NCI-H526 treated with DMSO at 0.1 percent for 48 hours (cell line): ENCODE measurements around the gene ZNF516.

Experiments
- DNase-seq: peaks from one replicate; lab custom pipeline; 2025; lab: John Stamatoyannopoulos, UW

The ZNF516 gene

GRCh38 chr18:76506974-76507764 lies 12.1 kb upstream of the ZNF516 start:
- DNase-seq, result no peak

GRCh38 chr18:76506395-76506794 lies 11.4 kb upstream of the ZNF516 start:
- no peak for DNase-seq

GRCh38 chr18:76505614-76506013 lies 10.6 kb upstream of the ZNF516 start:
- DNase-seq, result no peak

- no peak for DNase-seq
These were observed 9.7 kb upstream of the ZNF516 start for GRCh38 chr18:76504749-76505148.

- DNase-seq, result no peak
These were observed 8.8 kb upstream of the ZNF516 start for GRCh38 chr18:76503649-76504386.

- no peak for DNase-seq
These were observed 7.5 kb upstream of the ZNF516 start for GRCh38 chr18:76502551-76502950.

GRCh38 chr18:76499637-76500340 lies 4.7 kb upstream of the ZNF516 start:
- peak; percentile 42 for DNase-seq

GRCh38 chr18:76499021-76499420 lies 4.0 kb upstream of the ZNF516 start:
- DNase-seq, result no peak

GRCh38 chr18:76498064-76498463 lies 3.0 kb upstream of the ZNF516 start:
- DNase-seq, result no peak

GRCh38 chr18:76497021-76497420 lies 2.0 kb upstream of the ZNF516 start:
- DNase-seq, result no peak

GRCh38 chr18:76496194-76496890 lies 1.3 kb upstream of the ZNF516 start:
- DNase-seq, result no peak

- peak; percentile 32 for DNase-seq
These were observed 572 bp upstream of the ZNF516 start for GRCh38 chr18:76495435-76496193.

GRCh38 chr18:76494231-76495005 lies 624 bp downstream of the ZNF516 start:
- DNase-seq, result peak; percentile 10

- peak; percentile 60 for DNase-seq
These were observed 1.6 kb downstream of the ZNF516 start for GRCh38 chr18:76493213-76494161.

GRCh38 chr18:76492669-76493212 lies 2.3 kb downstream of the ZNF516 start:
- DNase-seq, result peak; percentile 89

- DNase-seq, result peak; percentile 15
These were observed 3.0 kb downstream of the ZNF516 start for GRCh38 chr18:76491776-76492668.

- no peak for DNase-seq
These were observed 3.6 kb downstream of the ZNF516 start for GRCh38 chr18:76491473-76491775.
